ENCODE data around the gene NIPAL1.

NIPAL1 gene

DNA sequence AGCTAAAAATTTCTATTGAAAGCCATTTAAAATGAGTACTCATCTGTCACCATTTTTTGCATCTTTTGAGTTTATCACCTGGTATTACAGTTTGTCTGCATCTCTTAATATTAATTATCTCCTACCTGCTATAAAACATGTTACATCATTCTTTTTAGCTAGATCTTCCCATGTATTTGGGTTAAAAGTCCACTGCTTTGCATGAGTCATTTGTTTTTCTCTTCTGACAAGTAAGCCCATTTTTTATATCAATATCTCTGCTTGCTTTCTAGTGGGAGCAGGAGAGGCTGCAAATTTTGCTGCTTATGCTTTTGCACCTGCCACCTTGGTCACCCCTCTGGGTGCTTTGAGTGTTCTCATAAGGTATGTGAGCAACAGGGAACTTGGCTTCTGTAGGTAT is 16.1 kb downstream of the NIPAL1 start:
- Histone ChIP-seq H3K9me2 (replicated peaks; ENCODE audit: insufficient read depth, low read length) (no peaks in the 10 kb centered on the region), H3F3A (ENCODE audit: insufficient read depth, low read length) (no peaks in the 10 kb centered on the region), H3K36me3 (replicated peaks; ENCODE audit: insufficient read depth, low read length) (no peaks in the 10 kb centered on the region), H2AFZ (ENCODE audit: low read length) (no peak overlapping the region), H3K27me3 (replicated peaks; ENCODE audit: insufficient read depth, low read length) (peaks cover 34% of the 10 kb centered on the region), H3K79me2 (ENCODE audit: low read length) (no peaks in the 10 kb centered on the region), H3K27ac (ENCODE audit: low read length) (no peak overlapping the region), H3K4me3 (ENCODE audit: low read length) (no peak overlapping the region), H3K9ac (ENCODE audit: low read length) (no peak overlapping the region), H3K4me1 (ENCODE audit: low read length) (peaks cover 7% of the 10 kb centered on the region; the same call in 1 of the 2 replicates), H4K20me1 (ENCODE audit: insufficient read depth, low read length) (no peaks in the 10 kb centered on the region; the same call in 1 of the 2 replicates), H3K9me3 (replicated peaks; ENCODE audit: insufficient read depth, low read length) (no peaks in the 10 kb centered on the region), H3K4me2 (ENCODE audit: low read depth, low read length) (no peak overlapping the region)
- TF ChIP-seq EZH2phosphoT487 (IDR thresholded peaks at IDR 0.05; ENCODE audit: low read length) (no peak), EZH2 (optimal IDR thresholded peaks at IDR 0.05; ENCODE audit: low read depth, low read length) (no peak), CTCF (IDR thresholded peaks at IDR 0.05; ENCODE audit: low read length) (no peak)
- DNase-seq: no peak

DNA sequence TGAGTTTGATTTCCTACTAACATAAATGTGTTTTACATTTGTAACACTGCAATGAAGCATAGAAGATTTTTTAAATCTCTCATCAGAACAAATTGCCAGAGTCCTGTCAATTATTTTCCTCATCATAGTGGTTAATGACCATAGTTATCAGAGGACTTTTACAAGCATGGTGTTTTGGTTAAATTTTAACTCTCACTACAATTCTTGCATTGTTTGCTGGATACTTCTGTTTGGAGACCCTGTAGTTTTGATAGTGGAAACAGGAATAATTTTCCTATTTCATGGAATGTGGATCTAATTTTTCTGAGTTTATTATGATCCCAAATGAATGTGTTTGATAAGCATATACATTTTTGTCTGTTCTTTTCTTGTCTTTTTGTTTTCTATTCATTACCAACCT is 16.8 kb downstream of the NIPAL1 start:
- H3F3A ChIP-seq (ENCODE audit: insufficient read depth, low read length): no peaks in the 10 kb centered on the region
- H3K9me2 ChIP-seq (replicated peaks; ENCODE audit: insufficient read depth, low read length): no peaks in the 10 kb centered on the region
- no peaks in the 10 kb centered on the region for H3K36me3 ChIP-seq (replicated peaks; ENCODE audit: insufficient read depth, low read length)
- H3K27me3 ChIP-seq (replicated peaks; ENCODE audit: insufficient read depth, low read length): peaks cover 41% of the 10 kb centered on the region
- H3K4me1 ChIP-seq (ENCODE audit: low read length): peaks cover 7% of the 10 kb centered on the region; the same call in 1 of the 2 replicates
- H3K9me3 ChIP-seq (replicated peaks; ENCODE audit: insufficient read depth, low read length): no peaks in the 10 kb centered on the region
- H2AFZ ChIP-seq (ENCODE audit: low read length): no peak overlapping the region
- no peak overlapping the region for H3K4me2 ChIP-seq (ENCODE audit: low read depth, low read length)
- no peaks in the 10 kb centered on the region for H3K79me2 ChIP-seq (ENCODE audit: low read length)
- no peak overlapping the region for H3K4me3 ChIP-seq (ENCODE audit: low read length)
- H4K20me1 ChIP-seq (ENCODE audit: insufficient read depth, low read length): no peaks in the 10 kb centered on the region; the same call in 1 of the 2 replicates
- no peak overlapping the region for H3K27ac ChIP-seq (ENCODE audit: low read length)
- TF ChIP-seq EZH2phosphoT487 (IDR thresholded peaks at IDR 0.05; ENCODE audit: low read length) (no peak), EZH2 (optimal IDR thresholded peaks at IDR 0.05; ENCODE audit: low read depth, low read length) (no peak), CTCF (IDR thresholded peaks at IDR 0.05; ENCODE audit: low read length) (no peak)
- no peak for DNase-seq
- H3K9ac ChIP-seq (ENCODE audit: low read length): no peak overlapping the region

GRCh38 chr4:48033825-48034413 is 17.3 kb downstream of the NIPAL1 start:
- Histone ChIP-seq H3K4me1 (ENCODE audit: low read length) (peaks cover 7% of the 10 kb centered on the region; the same call in 1 of the 2 replicates), H3K9me2 (replicated peaks; ENCODE audit: insufficient read depth, low read length) (no peaks in the 10 kb centered on the region)
- peak; percentile 63 for DNase-seq

More at GRCh38 chr4:48033825-48034413, 17.3 kb downstream of the NIPAL1 start:
- no peak overlapping the region for H2AFZ ChIP-seq (ENCODE audit: low read length)
- no peak overlapping the region for H3K4me2 ChIP-seq (ENCODE audit: low read depth, low read length)
- peaks cover 46% of the 10 kb centered on the region for H3K27me3 ChIP-seq (replicated peaks; ENCODE audit: insufficient read depth, low read length)
- TF ChIP-seq CTCF (IDR thresholded peaks at IDR 0.05; ENCODE audit: low read length) (peak; percentile 75), EZH2 (optimal IDR thresholded peaks at IDR 0.05; ENCODE audit: low read depth, low read length) (no peak)
- no peaks in the 10 kb centered on the region for H3K79me2 ChIP-seq (ENCODE audit: low read length)
- H4K20me1 ChIP-seq (ENCODE audit: insufficient read depth, low read length): no peaks in the 10 kb centered on the region; the same call in 1 of the 2 replicates
- no peak overlapping the region for H3K4me3 ChIP-seq (ENCODE audit: low read length)
- H3K9ac ChIP-seq (ENCODE audit: low read length): no peak overlapping the region
- H3K36me3 ChIP-seq (replicated peaks; ENCODE audit: insufficient read depth, low read length): no peaks in the 10 kb centered on the region
- H3F3A ChIP-seq (ENCODE audit: insufficient read depth, low read length): no peaks in the 10 kb centered on the region
- no peak overlapping the region for H3K27ac ChIP-seq (ENCODE audit: low read length)
- no peaks in the 10 kb centered on the region for H3K9me3 ChIP-seq (replicated peaks; ENCODE audit: insufficient read depth, low read length)

All from MM.1S (cell line).